GM19099 (cell line): Measurements from ENCODE around the gene EPS8.

ENCODE experiments used
- POLR2A ChIP-seq: IDR thresholded peaks from 3 replicates; pipeline ENCODE4 v1.6.1; 2011; ENCODE audit warnings: low read depth; ENCODE audit not compliant: insufficient read length; ENCODE audit errors: extremely low read depth

Gene EPS8

GRCh38 chr12:15701631-15702156 lies 87.5 kb downstream of the EPS8 start:
- no peak for TF ChIP-seq POLR2A

GRCh38 chr12:15701206-15701605 lies 88.0 kb downstream of the EPS8 start:
- no peak for TF ChIP-seq POLR2A

- TF ChIP-seq POLR2A = no peak
These were observed 88.6 kb downstream of the EPS8 start for GRCh38 chr12:15700595-15700994.

GRCh38 chr12:15699886-15700285 lies 89.3 kb downstream of the EPS8 start:
- no peak for TF ChIP-seq POLR2A

- TF ChIP-seq POLR2A = no peak
These were observed 90.8 kb downstream of the EPS8 start for GRCh38 chr12:15698377-15698871.

- TF ChIP-seq POLR2A = no peak
These were observed 92.0 kb downstream of the EPS8 start for GRCh38 chr12:15697201-15697600.

GRCh38 chr12:15693228-15693911 lies 95.8 kb downstream of the EPS8 start:
- TF ChIP-seq POLR2A = no peak

- no peak for TF ChIP-seq POLR2A
These were observed 97.8 kb downstream of the EPS8 start for GRCh38 chr12:15691388-15691787.

- no peak for TF ChIP-seq POLR2A
These were observed 98.9 kb downstream of the EPS8 start for GRCh38 chr12:15690320-15690719.

GRCh38 chr12:15689751-15690191 lies 99.4 kb downstream of the EPS8 start:
- TF ChIP-seq POLR2A = no peak

GRCh38 chr12:15688838-15689625 lies 100.2 kb downstream of the EPS8 start:
- TF ChIP-seq POLR2A = no peak

- TF ChIP-seq POLR2A = no peak
These were observed 100.9 kb downstream of the EPS8 start for GRCh38 chr12:15688202-15688736.

- no peak for TF ChIP-seq POLR2A
These were observed 101.6 kb downstream of the EPS8 start for GRCh38 chr12:15687583-15687982.

- no peak for TF ChIP-seq POLR2A
These were observed 104.1 kb downstream of the EPS8 start for GRCh38 chr12:15684896-15685658.

GRCh38 chr12:15682826-15683225 lies 106.4 kb downstream of the EPS8 start:
- no peak for TF ChIP-seq POLR2A
